Measurements from ENCODE around the gene MTRF1.

Gene MTRF1

GRCh38 chr13:41276824-41277223 lies 13.4 kb upstream of the MTRF1 start:
- no peak for DNase-seq

- DNase-seq = no peak
These were observed 11.5 kb upstream of the MTRF1 start for GRCh38 chr13:41274881-41275280.

GRCh38 chr13:41273831-41274441 lies 10.6 kb upstream of the MTRF1 start:
- no peak for DNase-seq

- no peak for DNase-seq
These were observed 8.3 kb upstream of the MTRF1 start for GRCh38 chr13:41271456-41272285.

- DNase-seq = no peak
These were observed 5.4 kb upstream of the MTRF1 start for GRCh38 chr13:41268764-41269163.

GRCh38 chr13:41267106-41267505 lies 3.7 kb upstream of the MTRF1 start:
- DNase-seq = no peak

GRCh38 chr13:41259875-41260501 lies 3.4 kb downstream of the MTRF1 start:
- DNase-seq = no peak

GRCh38 chr13:41257535-41257934 lies 5.8 kb downstream of the MTRF1 start:
- DNase-seq = no peak

GRCh38 chr13:41254902-41255301 lies 8.5 kb downstream of the MTRF1 start:
- no peak for DNase-seq

GRCh38 chr13:41250993-41251392 lies 12.4 kb downstream of the MTRF1 start:
- DNase-seq = no peak

GRCh38 chr13:41246969-41247680 lies 16.3 kb downstream of the MTRF1 start:
- DNase-seq = no peak

- DNase-seq = no peak
These were observed 18.8 kb downstream of the MTRF1 start for GRCh38 chr13:41244556-41244955.

- DNase-seq = no peak
These were observed 21.8 kb downstream of the MTRF1 start for GRCh38 chr13:41241626-41242025.

- no peak for DNase-seq
These were observed 27.0 kb downstream of the MTRF1 start for GRCh38 chr13:41236369-41236768.

GRCh38 chr13:41232578-41233480 lies 30.5 kb downstream of the MTRF1 start:
- DNase-seq = no peak

GRCh38 chr13:41231786-41232185 lies 31.6 kb downstream of the MTRF1 start:
- no peak for DNase-seq

GRCh38 chr13:41231025-41231677 lies 32.2 kb downstream of the MTRF1 start:
- no peak for DNase-seq

- DNase-seq = no peak
These were observed 34.0 kb downstream of the MTRF1 start for GRCh38 chr13:41229356-41229755.

GRCh38 chr13:41224113-41225110 lies 39.0 kb downstream of the MTRF1 start:
- no peak for DNase-seq

GRCh38 chr13:41222259-41222852 lies 41.0 kb downstream of the MTRF1 start:
- no peak for DNase-seq

Measured in activated CD8-positive, alpha-beta memory T cell treated with anti-CD3 and anti-CD28 coated beads, Interleukin-2, amount 50 U/mL, for 48 hours (primary cell).